HG02852 (cell line): ENCODE data around the gene SNX33.
"Not testable (repeated sequence)": the region's sequence is repeated elsewhere in the genome, so short reads cannot be mapped to it uniquely, and the experiment has no call there.

Experiments
- ATAC-seq: cut with Tn5 transposase; IDR thresholded peaks from one replicate; pipeline ENCODE4 v1.9.1; 2021; ENCODE audit warnings: mild to moderate bottlenecking, moderate library complexity; ENCODE audit not compliant: unreplicated experiment

SNX33 gene

GRCh38 chr15:75682181-75683135 is 34.7 kb downstream of the SNX33 start:
- ATAC-seq = no peak

DNA sequence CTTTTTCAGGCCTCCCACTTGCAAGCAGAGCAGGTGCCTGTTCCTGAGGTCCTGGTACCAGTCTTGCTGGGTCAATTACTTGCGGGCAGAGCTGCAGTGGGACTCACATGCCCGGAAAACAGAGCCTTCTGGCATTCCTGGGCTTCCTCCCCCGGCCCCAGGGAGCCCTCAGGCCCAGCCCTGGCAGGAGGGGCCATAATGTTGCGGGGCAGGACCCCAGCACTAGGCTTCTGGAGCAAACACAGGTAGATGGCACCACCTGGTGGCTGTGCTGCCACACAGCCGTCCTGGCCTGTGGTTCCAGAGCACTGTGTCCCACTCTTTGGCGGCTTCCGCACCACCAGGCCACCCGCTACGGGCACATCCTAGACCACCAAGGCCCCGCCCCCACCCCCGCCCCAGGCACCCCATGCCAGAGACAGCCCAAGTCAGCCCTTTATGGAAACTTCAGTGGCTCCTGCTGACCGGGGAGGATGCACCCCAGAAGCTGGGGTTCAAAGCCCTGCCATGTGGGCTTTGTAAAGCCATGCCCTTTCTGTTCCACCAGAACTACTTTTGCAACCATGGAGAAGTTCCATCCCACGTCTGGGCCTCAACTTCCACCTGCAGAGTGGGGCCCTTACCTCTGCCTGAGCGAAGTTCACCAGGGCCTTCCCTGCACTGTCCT is 36.1 kb downstream of the SNX33 start:
- not testable (repeated sequence) for ATAC-seq

GRCh38 chr15:75684648-75685047 is 36.9 kb downstream of the SNX33 start:
- ATAC-seq = no peak

DNA sequence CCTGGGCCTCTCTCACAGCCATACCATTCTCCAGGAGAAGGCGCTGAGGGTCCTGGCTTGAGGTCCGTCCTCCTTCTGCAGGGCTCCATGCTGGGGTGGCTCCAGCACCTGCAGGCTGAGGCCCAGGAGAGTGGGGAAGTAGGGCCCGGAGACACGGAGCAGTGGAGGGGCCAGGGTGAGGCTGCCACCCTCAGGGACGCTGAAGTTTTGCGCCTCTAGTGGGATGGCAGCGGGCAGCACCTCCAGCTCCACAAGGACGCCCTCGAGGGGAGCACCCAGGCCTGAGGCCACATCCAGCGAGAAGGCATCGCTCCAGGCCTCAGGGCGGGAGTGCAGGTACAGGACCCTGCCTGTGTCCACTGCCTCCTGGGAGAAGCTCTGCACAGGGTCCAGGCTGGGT is 37.5 kb downstream of the SNX33 start:
- ATAC-seq = no peak

- ATAC-seq = not testable (repeated sequence)
Observed at GRCh38 chr15:75686212-75686642, 38.5 kb downstream of the SNX33 start.

- no peak for ATAC-seq
Observed at GRCh38 chr15:75687486-75688277, 40.0 kb downstream of the SNX33 start.

DNA sequence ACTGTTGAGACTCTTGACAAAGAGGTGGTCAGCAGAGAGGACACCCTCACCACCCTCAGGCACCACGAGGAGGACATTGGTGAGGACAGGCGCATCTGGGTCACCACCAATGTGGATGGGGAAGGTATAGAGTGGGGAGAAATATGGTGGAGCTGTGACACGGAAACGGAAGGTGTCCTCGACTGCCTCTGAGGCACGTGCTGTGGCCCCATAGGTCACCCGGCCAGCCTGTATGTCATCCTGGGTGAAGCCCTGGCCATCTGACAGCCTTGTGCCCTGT is 40.5 kb downstream of the SNX33 start:
- no peak for ATAC-seq

- no peak for ATAC-seq
Observed at GRCh38 chr15:75688831-75689230, 41.1 kb downstream of the SNX33 start.

- not testable (repeated sequence) for ATAC-seq
Observed at GRCh38 chr15:75689429-75689828, 41.7 kb downstream of the SNX33 start.

DNA sequence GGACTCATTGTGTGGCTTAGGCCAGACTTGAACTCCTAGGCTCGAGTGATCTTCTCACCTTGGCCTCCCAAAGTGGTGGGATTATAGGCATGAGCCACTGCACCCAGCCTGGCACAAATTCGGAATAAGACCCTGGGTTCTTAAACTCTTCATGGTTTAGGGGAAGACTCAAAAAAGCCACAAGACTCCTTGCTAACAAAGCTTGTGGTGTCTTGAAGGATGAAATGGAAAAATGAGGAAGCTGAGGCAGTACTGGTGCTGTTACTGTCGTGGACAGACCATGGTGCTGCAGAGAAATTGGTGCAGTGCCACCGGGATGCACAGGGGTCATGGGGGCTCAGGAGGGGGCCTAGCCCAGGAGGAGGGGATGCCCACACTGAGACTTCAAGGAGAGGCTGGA is 44.6 kb downstream of the SNX33 start:
- not testable (repeated sequence) for ATAC-seq

- not testable (repeated sequence) for ATAC-seq
Observed at GRCh38 chr15:75693028-75693427, 45.3 kb downstream of the SNX33 start.

DNA sequence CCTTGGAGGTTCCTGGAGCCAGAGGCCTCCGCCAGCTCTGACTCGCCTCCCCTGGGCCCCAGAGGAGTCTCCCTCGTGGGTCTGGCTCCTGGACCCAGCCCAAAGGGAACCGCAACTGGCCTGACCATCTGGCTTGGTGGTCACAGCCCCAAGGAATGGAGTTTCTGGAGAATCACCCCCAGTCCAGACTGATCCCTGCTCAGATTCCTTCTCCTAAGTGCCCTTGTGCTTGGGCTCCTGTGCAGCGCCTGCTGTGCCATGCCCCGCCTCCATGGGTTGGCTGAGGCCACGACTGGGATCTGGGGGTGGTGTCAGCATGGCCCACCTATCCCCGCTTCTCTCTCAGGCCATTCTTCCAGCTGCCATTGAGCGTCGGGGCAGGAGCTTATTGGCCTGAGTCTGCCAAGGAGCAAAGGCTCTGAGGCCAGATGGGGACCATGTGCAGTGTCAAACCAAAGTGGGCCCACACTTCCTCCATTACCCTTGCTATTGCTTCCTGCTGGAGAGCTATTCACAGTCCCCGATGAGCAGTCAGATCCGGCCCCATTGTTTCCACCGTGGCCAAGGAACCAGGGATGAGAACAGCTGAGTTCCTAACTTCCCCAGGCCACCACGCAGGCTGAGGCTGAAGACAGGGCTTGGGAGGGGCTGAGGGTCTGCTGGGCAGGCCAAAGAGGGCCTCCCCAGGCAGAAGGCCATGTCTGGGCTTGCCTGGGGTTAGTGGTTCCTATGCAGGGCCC is 46.0 kb downstream of the SNX33 start:
- ATAC-seq = no peak

DNA sequence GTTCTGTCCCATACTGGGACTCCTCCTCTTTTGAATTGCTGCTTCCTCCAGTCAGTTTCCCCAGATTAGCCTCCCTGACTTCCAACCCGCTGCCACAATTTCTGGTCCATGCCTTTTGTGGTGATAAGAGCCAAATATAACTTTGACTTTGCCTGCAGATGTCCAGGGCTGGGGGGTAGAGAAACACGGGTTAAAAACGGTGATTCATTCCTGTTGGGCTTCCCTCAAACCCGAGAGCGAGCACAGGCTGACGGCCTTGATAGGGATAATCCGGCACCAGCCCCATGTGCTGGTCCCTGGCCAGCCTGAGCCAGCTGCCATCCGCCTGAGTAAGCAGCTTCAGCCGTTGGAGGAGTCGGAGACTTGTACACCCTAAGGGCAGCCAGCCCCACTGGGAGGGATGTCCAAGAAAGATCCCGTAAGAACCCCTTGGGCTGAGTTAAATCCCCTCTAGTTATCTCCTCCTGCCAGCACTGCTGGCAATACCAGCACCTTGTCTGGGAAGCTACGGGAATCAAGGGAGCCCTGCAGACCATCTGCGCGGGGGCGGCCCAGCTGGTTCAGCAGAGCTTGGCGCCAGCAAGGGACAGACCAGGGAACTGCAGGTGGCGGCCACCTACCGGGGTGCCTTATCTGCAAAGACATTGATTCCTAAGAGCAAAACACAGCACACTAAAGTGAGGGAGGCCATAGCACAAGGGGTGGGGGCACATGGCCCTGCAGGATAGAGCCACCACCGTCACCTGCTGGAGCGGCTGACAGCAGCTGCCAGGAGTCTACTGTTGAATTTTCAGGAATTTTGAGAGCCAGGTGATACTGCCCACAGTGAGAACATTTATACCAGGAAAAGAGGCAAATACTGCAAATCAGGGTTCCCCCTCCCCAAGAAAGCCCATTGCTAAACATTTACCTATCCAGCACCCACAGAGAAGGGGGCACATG is 46.8 kb downstream of the SNX33 start:
- no peak for ATAC-seq

GRCh38 chr15:75695220-75695619 is 47.5 kb downstream of the SNX33 start:
- ATAC-seq = no peak

GRCh38 chr15:75695634-75696310 is 48.1 kb downstream of the SNX33 start:
- no peak for ATAC-seq

DNA sequence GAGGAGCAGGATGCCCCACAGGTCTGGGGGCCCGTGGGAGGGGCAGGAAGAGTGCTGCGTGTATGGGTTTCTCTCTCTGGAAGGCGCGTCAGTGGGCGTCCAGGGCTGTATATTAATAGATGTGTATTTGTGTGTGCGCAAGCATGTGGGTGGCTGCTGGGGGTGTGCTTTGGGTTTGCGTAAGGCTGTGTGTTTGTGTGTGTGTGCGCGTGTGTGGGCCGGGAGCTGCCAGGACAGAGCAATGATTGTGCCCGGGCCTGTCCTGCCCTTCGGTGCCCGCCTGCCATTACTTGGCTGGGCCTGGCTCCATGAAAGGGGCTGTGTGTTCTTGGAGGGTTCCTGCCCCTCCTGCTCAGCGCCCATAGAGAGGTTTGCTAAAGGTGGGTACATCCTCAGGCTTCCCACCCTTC is 48.6 kb downstream of the SNX33 start:
- no peak for ATAC-seq

GRCh38 chr15:75696854-75697259 is 49.1 kb downstream of the SNX33 start:
- no peak for ATAC-seq

GRCh38 chr15:75697523-75697922 is 49.8 kb downstream of the SNX33 start:
- no peak for ATAC-seq
